IPS-18c (cell line): Measurements from ENCODE around the gene NCEH1.

Source experiments
- H3K4me3 ChIP-seq: 2 replicates; pipeline ENCODE4 v1.7.0; 2013; ENCODE audit warnings: low read depth, mild to moderate bottlenecking, low read length, moderate library complexity; ENCODE audit not compliant: insufficient read depth
- H3K9me3 ChIP-seq: one replicate; pipeline ENCODE4 v1.6.1; 2013; ENCODE audit warnings: mild to moderate bottlenecking, low read length, moderate library complexity; ENCODE audit not compliant: control insufficient read depth, insufficient read depth

The NCEH1 gene

GRCh38 chr3:172582712-172583111, 128.2 kb downstream of the NCEH1 start:
- Histone ChIP-seq H3K9me3 (no peaks in the 10 kb centered on the region), H3K4me3 (no peak overlapping the region)

GRCh38 chr3:172581757-172582166, 129.1 kb downstream of the NCEH1 start:
- Histone ChIP-seq H3K9me3 (no peaks in the 10 kb centered on the region), H3K4me3 (no peak overlapping the region)

- Histone ChIP-seq H3K9me3 (no peaks in the 10 kb centered on the region), H3K4me3 (no peak overlapping the region)
Observed at GRCh38 chr3:172580680-172581401, 130.0 kb downstream of the NCEH1 start.
